CD14-positive monocyte (primary cell): ENCODE data around the gene OR5B2. TPM values are rescaled to one million over a fixed set of nuclear protein-coding genes. Genes with fewer than 3 reads are reported as not detected.

ENCODE experiments used
- DNase-seq, 3 donors: peaks; one replicate each; pipeline ENCODE4 v3.0.0-alpha.2; 2011 to 2022
- H2AFZ ChIP-seq: 2 replicates; pipeline ENCODE4 v1.6.0; 2012; ENCODE audit warnings: mild to moderate bottlenecking, low read depth, low read length, inconsistent platforms; ENCODE audit not compliant: insufficient read depth, poor library complexity, severe bottlenecking
- H3K27ac ChIP-seq, 2 donors: 1 replicate in 1 of 2; 2 replicates in 1 of 2; pipeline ENCODE4 v1.5.1; 2012 to 2013; ENCODE audit warnings: low read length in 2 of 2, control low read depth in 1 of 2, inconsistent platforms in 1 of 2, low read depth in 1 of 2, mild to moderate bottlenecking in 1 of 2
- H3K27me3 ChIP-seq, 2 donors: one replicate each; pipeline versions ENCODE4 v1.6.0 to v1.6.1; 2011 to 2013; ENCODE audit warnings: low read length in 2 of 2; ENCODE audit not compliant: control insufficient read depth in 2 of 2, insufficient read depth in 2 of 2
- H3K36me3 ChIP-seq, 2 donors: replicated peaks in 1 of 2; 1 replicate in 1 of 2; 2 replicates in 1 of 2; pipeline versions ENCODE4 v1.5.1 to v1.6.1; 2012 to 2013; ENCODE audit warnings: low read length in 2 of 2, control low read depth in 1 of 2, inconsistent platforms in 1 of 2, mild to moderate bottlenecking in 1 of 2; ENCODE audit not compliant: insufficient read depth in 2 of 2, control insufficient read depth in 1 of 2
- H3K4me1 ChIP-seq, 2 donors: 1 replicate in 1 of 2; 2 replicates in 1 of 2; pipeline versions ENCODE4 v1.5.1 to v1.6.1; 2012 to 2013; ENCODE audit warnings: low read length in 2 of 2, control low read depth in 1 of 2, inconsistent platforms in 1 of 2, mild to moderate bottlenecking in 1 of 2, moderate library complexity in 1 of 2; ENCODE audit not compliant: insufficient read depth in 2 of 2, control insufficient read depth in 1 of 2
- H3K4me2 ChIP-seq: replicated peaks from 2 replicates; pipeline ENCODE3; 2012; ENCODE audit warnings: low read length, moderate library complexity, mild to moderate bottlenecking; ENCODE audit not compliant: poor library complexity, severe bottlenecking; ENCODE audit errors: extremely low read depth
- H3K4me3 ChIP-seq, 3 experiments: fragments of 200-600 bp in 1 of 3; sonication (generic) in 1 of 3; replicated peaks in 1 of 3; 1 replicate in 2 of 3; 2 replicates in 1 of 3; pipeline ENCODE4 v1.5.1; 2011 to 2013; ENCODE audit warnings: low read length in 3 of 3, mild to moderate bottlenecking in 3 of 3, control low read depth in 2 of 3, low read depth in 2 of 3, inconsistent platforms in 1 of 3, moderate library complexity in 1 of 3
- H3K79me2 ChIP-seq: 2 replicates; pipeline ENCODE4 v1.6.0; 2012; ENCODE audit warnings: mild to moderate bottlenecking, control low read depth, inconsistent platforms, low read length, moderate library complexity; ENCODE audit not compliant: insufficient read depth
- H3K9ac ChIP-seq: 2 replicates; pipeline ENCODE4 v1.6.0; 2017; ENCODE audit warnings: low read length, mild to moderate bottlenecking; ENCODE audit not compliant: insufficient read depth, poor library complexity, severe bottlenecking
- H3K9me3 ChIP-seq, 2 donors: replicated peaks in 1 of 2; 1 replicate in 1 of 2; 2 replicates in 1 of 2; pipeline versions ENCODE4 v1.5.1 to v1.6.1; 2012 to 2013; ENCODE audit warnings: low read length in 2 of 2, control low read depth in 1 of 2; ENCODE audit not compliant: control insufficient read depth in 1 of 2, insufficient read depth in 1 of 2
- H4K20me1 ChIP-seq: 2 replicates; pipeline ENCODE4 v1.6.0; 2012; ENCODE audit warnings: mild to moderate bottlenecking, low read length, control low read depth, moderate library complexity; ENCODE audit not compliant: insufficient read depth
- H3K27ac Mint-ChIP-seq, 7 donors: one replicate each; pipeline ENCODE4 v1.8.0; 2020; ENCODE audit warnings: mild to moderate bottlenecking in 7 of 7, mixed read lengths in 7 of 7, moderate library complexity in 6 of 7, inconsistent platforms in 2 of 7
- H3K27me3 Mint-ChIP-seq, 3 donors: one replicate each; pipeline ENCODE4 v1.8.0; 2021 to 2022; ENCODE audit warnings: low read depth in 3 of 3, mild to moderate bottlenecking in 3 of 3, mixed read lengths in 3 of 3, moderate library complexity in 3 of 3, inconsistent platforms in 1 of 3
- H3K36me3 Mint-ChIP-seq, 2 donors: one replicate each; pipeline ENCODE4 v1.8.0; 2020; ENCODE audit warnings: mixed read lengths in 2 of 2, inconsistent platforms in 1 of 2, mild to moderate bottlenecking in 1 of 2
- H3K4me1 Mint-ChIP-seq: one replicate; pipeline ENCODE4 v1.8.0; 2020; ENCODE audit warnings: mild to moderate bottlenecking, mixed read lengths
- H3K4me3 Mint-ChIP-seq, 2 donors: one replicate each; pipeline ENCODE4 v1.8.0; 2020; ENCODE audit warnings: mild to moderate bottlenecking in 2 of 2, mixed read lengths in 2 of 2, moderate library complexity in 1 of 2
- H3K9me3 Mint-ChIP-seq, 7 donors: one replicate each; pipeline ENCODE4 v1.8.0; 2020 to 2022; ENCODE audit warnings: mixed read lengths in 7 of 7, mild to moderate bottlenecking in 6 of 7, moderate library complexity in 6 of 7, inconsistent platforms in 2 of 7
- WGBS: methylation state at CpG from one replicate; pipeline ENCODE4 v1.1.5; 2013; ENCODE audit warnings: missing lambda C conversion rate; ENCODE audit not compliant: insufficient coverage; 5-methylcytosine and 5-hydroxymethylcytosine counted together
- intact Hi-C, 2 donors: fragments of 100-400 bp; cut with micrococcal nuclease; formaldehyde crosslinking; loops; one replicate each; pipeline versions ENCODE4 v1.15.0 to v1.15.1; 2023
- polyA minus RNA-seq: library from RNA; depleted of rRNA, polyadenylated mRNA; stranded (reverse); fragments of >200 nt; gene quantifications from 2 replicates; pipeline ENCODE4 v1.2.3, GENCODE V29; 2012
- polyA plus RNA-seq, 3 donors: library from polyadenylated mRNA; depleted of rRNA in 1 of 3; unstranded in 2 of 3; stranded (reverse) in 1 of 3; fragments of 300-500 nt in 2 of 3; fragments of >200 nt in 1 of 3; fragmentation: Illumina TruSeq in 2 of 3; gene quantifications; 1 replicate in 2 of 3; 2 replicates in 1 of 3; pipeline ENCODE4 v1.2.3, GENCODE V29; 2012 to 2021
- total RNA-seq, 12 experiments: library from RNA in 1 of 12; stranded (reverse) in 1 of 12; fragments of 120-200 nt in 1 of 12; gene quantifications; one replicate each; pipeline ENCODE4 v1.2.4 and lab custom pipeline; 2013 to 2026; ENCODE audit warnings: mixed read lengths in 6 of 12, inconsistent platforms in 1 of 12
- TF ChIP-seq, protein P1 (sequence below): fragments of 200-600 bp; IDR thresholded peaks from one replicate; pipeline ENCODE4 v1.8.0; 2022; ENCODE audit warnings: antibody characterized with exemption, mild to moderate bottlenecking

Gene OR5B2
- not detected for total RNA-seq (2013)
- polyA plus RNA-seq: not detected
- polyA minus RNA-seq: 0.28 TPM in 1 of 2 replicates, not detected in the other
- total RNA-seq (lab: John Stamatoyannopoulos, UW): 0 to 2.9 (median 0.20) reads per million in 11 experiments

DNA sequence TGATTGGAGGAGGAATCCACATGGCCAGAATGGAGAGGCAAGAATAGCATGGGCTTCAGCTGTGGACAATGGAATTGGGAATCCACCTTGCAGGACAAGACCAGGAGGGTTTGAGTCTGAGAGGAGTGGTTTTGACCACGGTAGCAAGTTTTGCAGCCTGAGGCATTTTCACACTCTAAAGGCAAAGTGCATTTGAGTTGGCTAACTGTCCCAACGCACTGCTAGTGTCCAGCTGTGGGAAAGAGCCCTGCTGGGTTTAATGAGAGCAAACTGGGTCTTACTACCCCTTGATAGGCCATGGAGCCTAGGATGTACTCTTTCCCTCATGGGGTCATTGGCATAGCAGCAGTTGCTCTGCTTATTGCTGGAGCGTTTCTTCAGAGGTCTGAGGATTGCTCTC is at the start of gene OR5B2:
TSS of gene OR5B2 (minus strand) at position 101 of the 400 bp plus-strand sequence. CDS start 4,860 bp downstream, outside the sequence.
- Mint-ChIP-seq H3K4me3 (no peak within 1 kb of the TSS), H3K36me3 (no peaks in the 10 kb centered on the region), H3K27ac (no peak within 1 kb of the TSS), H3K27me3 (peaks cover 0 to 5% (median 1%) of the 10 kb centered on the region in 3 donors), H3K9me3 (peaks cover 0 to 5% (median 3%) of the 10 kb centered on the region in 7 donors), H3K4me1 (no peaks in the 10 kb centered on the region)
- H3K27ac ChIP-seq: no peak within 1 kb of the TSS
- H3K4me1 ChIP-seq: no peaks in the 10 kb centered on the region
- no peak for DNase-seq
- no peak within 1 kb of the TSS for H3K4me3 ChIP-seq
- TF ChIP-seq, protein P1, sequence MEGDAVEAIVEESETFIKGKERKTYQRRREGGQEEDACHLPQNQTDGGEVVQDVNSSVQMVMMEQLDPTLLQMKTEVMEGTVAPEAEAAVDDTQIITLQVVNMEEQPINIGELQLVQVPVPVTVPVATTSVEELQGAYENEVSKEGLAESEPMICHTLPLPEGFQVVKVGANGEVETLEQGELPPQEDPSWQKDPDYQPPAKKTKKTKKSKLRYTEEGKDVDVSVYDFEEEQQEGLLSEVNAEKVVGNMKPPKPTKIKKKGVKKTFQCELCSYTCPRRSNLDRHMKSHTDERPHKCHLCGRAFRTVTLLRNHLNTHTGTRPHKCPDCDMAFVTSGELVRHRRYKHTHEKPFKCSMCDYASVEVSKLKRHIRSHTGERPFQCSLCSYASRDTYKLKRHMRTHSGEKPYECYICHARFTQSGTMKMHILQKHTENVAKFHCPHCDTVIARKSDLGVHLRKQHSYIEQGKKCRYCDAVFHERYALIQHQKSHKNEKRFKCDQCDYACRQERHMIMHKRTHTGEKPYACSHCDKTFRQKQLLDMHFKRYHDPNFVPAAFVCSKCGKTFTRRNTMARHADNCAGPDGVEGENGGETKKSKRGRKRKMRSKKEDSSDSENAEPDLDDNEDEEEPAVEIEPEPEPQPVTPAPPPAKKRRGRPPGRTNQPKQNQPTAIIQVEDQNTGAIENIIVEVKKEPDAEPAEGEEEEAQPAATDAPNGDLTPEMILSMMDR: no peak
- no peak within 1 kb of the TSS for H3K4me2 ChIP-seq
- H4K20me1 ChIP-seq: no peaks in the 10 kb centered on the region
- H3K79me2 ChIP-seq: no peaks in the 10 kb centered on the region
- no peak within 1 kb of the TSS for H3K9ac ChIP-seq
- 79% methylated on average over 3 of the region's 3 CpGs for WGBS
- no peaks in the 10 kb centered on the region for H3K36me3 ChIP-seq
- no peak within 1 kb of the TSS for H2AFZ ChIP-seq
- intact Hi-C loops: no loop called here
- H3K27me3 ChIP-seq: no peaks in the 10 kb centered on the region
- no peaks in the 10 kb centered on the region for H3K9me3 ChIP-seq

DNA sequence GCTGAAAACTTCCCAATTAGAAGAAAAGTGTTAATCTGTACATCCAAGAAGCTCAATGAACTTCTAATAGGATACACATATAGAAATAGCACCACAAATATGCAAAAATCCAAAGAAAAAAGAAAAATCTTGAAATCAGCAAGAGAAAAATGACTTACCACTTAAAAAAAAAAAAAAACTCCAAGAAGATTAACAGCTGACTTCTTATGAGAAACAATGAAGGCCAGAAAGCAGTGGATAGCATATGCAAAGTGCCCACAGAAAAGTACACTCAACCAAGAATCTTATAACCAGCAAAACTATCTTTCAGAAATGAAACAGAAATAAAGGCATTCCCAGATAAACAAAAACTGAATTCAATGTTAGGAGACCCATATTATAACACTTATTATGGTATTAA is 44.0 kb upstream of the OR5B2 start:
- Mint-ChIP-seq H3K4me1 (no peaks in the 10 kb centered on the region), H3K27me3 (peaks cover 1 to 8% (median 3%) of the 10 kb centered on the region in 3 donors), H3K9me3 (peaks cover 9 to 43% (median 26%) of the 10 kb centered on the region in 7 donors), H3K4me3 (no peak overlapping the region), H3K27ac (no peak overlapping the region), H3K36me3 (no peaks in the 10 kb centered on the region)
- TF ChIP-seq, protein P1: no peak
- H3K9me3 ChIP-seq: peaks cover 9 to 20% of the 10 kb centered on the region in 2 donors
- H3K4me2 ChIP-seq: no peak overlapping the region
- no peak for DNase-seq
- H3K79me2 ChIP-seq: no peaks in the 10 kb centered on the region
- H2AFZ ChIP-seq: no peak overlapping the region
- no peaks in the 10 kb centered on the region for H3K36me3 ChIP-seq
- H4K20me1 ChIP-seq: no peaks in the 10 kb centered on the region
- no peak overlapping the region for H3K27ac ChIP-seq
- no peaks in the 10 kb centered on the region for H3K4me1 ChIP-seq
- no peak overlapping the region for H3K9ac ChIP-seq
- H3K27me3 ChIP-seq: no peaks in the 10 kb centered on the region
- intact Hi-C loops: no loop called here
- H3K4me3 ChIP-seq: no peak overlapping the region
